GM12891 (cell line): ENCODE results near the gene WRNIP1.

Source experiments
- PAX5 ChIP-seq: IDR thresholded peaks from 2 replicates; pipeline ENCODE4 v1.6.1; 2011; ENCODE audit warnings: low read length, moderate library complexity, mild to moderate bottlenecking; ENCODE audit not compliant: insufficient read depth, severe bottlenecking
- POLR2A ChIP-seq: IDR thresholded peaks from 2 replicates; pipeline ENCODE4 v1.6.1; 2011; ENCODE audit warnings: low read depth, low read length, control low read depth
- POLR2AphosphoS5 ChIP-seq: IDR thresholded peaks from 2 replicates; pipeline ENCODE4 v1.6.1; 2011; ENCODE audit warnings: low read depth, low read length, control low read depth
- POU2F2 ChIP-seq: IDR thresholded peaks from 2 replicates; pipeline ENCODE4 v1.6.1; 2011; ENCODE audit warnings: low read depth, mild to moderate bottlenecking, control low read depth, low read length, moderate library complexity
- SPI1 ChIP-seq: IDR thresholded peaks from 2 replicates; pipeline ENCODE4 v1.6.1; 2011; ENCODE audit warnings: low read depth, low read length, control low read depth
- TAF1 ChIP-seq: IDR thresholded peaks from 2 replicates; pipeline ENCODE4 v1.6.1; 2011; ENCODE audit warnings: low read depth, low read length, control low read depth

DNA sequence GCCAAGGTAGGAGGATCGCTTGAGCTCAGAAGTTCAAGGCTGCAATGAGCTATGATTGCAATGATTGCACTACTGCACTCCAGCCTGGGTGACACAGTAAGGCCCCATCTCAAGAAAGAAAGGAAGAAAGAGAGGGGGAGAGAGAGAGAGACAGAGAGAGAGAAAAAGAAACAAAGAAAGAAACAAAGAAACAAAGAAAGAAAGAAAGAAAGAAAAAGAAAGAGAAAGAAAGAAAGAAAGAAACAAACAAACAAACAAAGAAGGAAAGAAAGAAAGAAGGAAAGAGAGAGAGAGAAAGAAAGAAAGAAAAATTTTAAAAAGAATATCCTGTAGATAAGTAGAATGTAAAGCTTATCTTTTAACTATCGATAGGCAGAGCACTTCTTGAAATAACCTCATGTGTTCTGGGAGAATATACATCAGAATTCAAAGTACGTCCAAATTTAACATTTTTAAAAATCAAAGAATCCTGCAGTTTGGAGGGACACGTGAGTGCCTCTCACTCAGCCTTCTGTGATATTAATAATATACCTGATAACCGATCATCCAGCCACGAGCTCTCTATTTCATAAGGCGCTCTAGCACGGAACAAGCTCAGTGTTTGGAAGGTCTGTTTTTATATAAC is 39.7 kb upstream of the WRNIP1 start:
- TF ChIP-seq POLR2A = no peak
- no peak for TF ChIP-seq TAF1
- no peak for TF ChIP-seq POLR2AphosphoS5
- no peak for TF ChIP-seq SPI1
- no peak for TF ChIP-seq PAX5
- TF ChIP-seq POU2F2 = no peak
